Astrocyte (in vitro differentiated cells and primary cell): Measurements from ENCODE around the gene SUN1.

Experiments used
- CTCF ChIP-seq: IDR thresholded peaks from 2 replicates; pipeline ENCODE4 v1.5.1; 2011; ENCODE audit warnings: low read depth, mild to moderate bottlenecking, inconsistent platforms, low read length, moderate library complexity; ENCODE audit not compliant: insufficient read depth
- EZH2 ChIP-seq: IDR thresholded peaks from 2 replicates; pipeline ENCODE4 v1.6.1; 2012; ENCODE audit warnings: mild to moderate bottlenecking, low read length, inconsistent platforms; ENCODE audit not compliant: insufficient read depth

GRCh38 chr7:823649-824048 is 8.6 kb upstream of the SUN1 start:
- TF ChIP-seq CTCF (no peak), EZH2 (no peak)
